ENCODE results near the gene CD70. TPM values are rescaled to one million over a fixed set of nuclear protein-coding genes. Genes with fewer than 3 reads are reported as not detected.
"Not testable (repeated sequence)": the region's sequence is repeated elsewhere in the genome, so short reads cannot be mapped to it uniquely, and the experiment has no call there.

The CD70 gene
- polyA plus RNA-seq, 3 donors, result 0.22 to 1.0 TPM; not detected in 1

GRCh38 chr19:6579450-6580178, 11.3 kb downstream of the CD70 start:
- no peak overlapping the region for H3K27ac ChIP-seq (ENCODE audit: low read depth, low read length)
- 78 to 84% (median 79%) methylated on average over 7 of the region's 7 CpGs for WGBS, 3 donors

- H3K27ac ChIP-seq (ENCODE audit: low read depth, low read length), result no peak overlapping the region
- 64 to 79% (median 65%) methylated on average over 5 of the region's 5 CpGs for WGBS, 3 donors
Observed at GRCh38 chr19:6577476-6578125, 13.3 kb downstream of the CD70 start.

- 59 to 75% (median 60%) methylated on average over 5 of the region's 5 CpGs for WGBS, 3 donors
- no peak overlapping the region for H3K27ac ChIP-seq (ENCODE audit: low read depth, low read length)
Observed at GRCh38 chr19:6576869-6577475, 14.0 kb downstream of the CD70 start.

- 26 to 84% (median 66%) methylated on average over 1 of the region's 1 CpG for WGBS, 3 donors
- H3K27ac ChIP-seq (ENCODE audit: low read depth, low read length), result no peak overlapping the region
Observed at GRCh38 chr19:6573350-6573749, 17.6 kb downstream of the CD70 start.

- no peak overlapping the region for H3K27ac ChIP-seq (ENCODE audit: low read depth, low read length)
- 44 to 55% (median 53%) methylated on average over 4 of the region's 4 CpGs for WGBS, 3 donors
Observed at GRCh38 chr19:6572217-6572616, 18.7 kb downstream of the CD70 start.

- no peak overlapping the region for H3K27ac ChIP-seq (ENCODE audit: low read depth, low read length)
Observed at GRCh38 chr19:6571167-6571566, 19.8 kb downstream of the CD70 start.

- WGBS, 3 donors, result 43 to 81% (median 60%) methylated on average over 3 of the region's 3 CpGs
- no peak overlapping the region for H3K27ac ChIP-seq (ENCODE audit: low read depth, low read length)
Observed at GRCh38 chr19:6570764-6571163, 20.2 kb downstream of the CD70 start.

GRCh38 chr19:6568816-6569215, 22.1 kb downstream of the CD70 start:
- 42 to 65% (median 46%) methylated on average over 3 of the region's 3 CpGs for WGBS, 3 donors
- no peak overlapping the region for H3K27ac ChIP-seq (ENCODE audit: low read depth, low read length)

- 51 to 67% (median 53%) methylated on average over 8 of the region's 8 CpGs for WGBS, 3 donors
- no peak overlapping the region for H3K27ac ChIP-seq (ENCODE audit: low read depth, low read length)
Observed at GRCh38 chr19:6568010-6568526, 22.9 kb downstream of the CD70 start.

GRCh38 chr19:6566727-6567126, 24.2 kb downstream of the CD70 start:
- H3K27ac ChIP-seq (ENCODE audit: low read depth, low read length), result not testable (repeated sequence)
- WGBS, 3 donors, result 46 to 78% (median 74%) methylated on average over 3 of the region's 3 CpGs

GRCh38 chr19:6564393-6564792, 26.6 kb downstream of the CD70 start:
- WGBS, 3 donors, result 68 to 80% (median 73%) methylated on average over 2 of the region's 2 CpGs
- no peak overlapping the region for H3K27ac ChIP-seq (ENCODE audit: low read depth, low read length)

- 49 to 64% (median 56%) methylated on average over 1 of the region's 1 CpG for WGBS, 3 donors
- not testable (repeated sequence) for H3K27ac ChIP-seq (ENCODE audit: low read depth, low read length)
Observed at GRCh38 chr19:6562437-6562836, 28.5 kb downstream of the CD70 start.

- no peak overlapping the region for H3K27ac ChIP-seq (ENCODE audit: low read depth, low read length)
- WGBS, 3 donors, result 43 to 69% (median 47%) methylated on average over 11 of the region's 11 CpGs
Observed at GRCh38 chr19:6556480-6557195, 34.3 kb downstream of the CD70 start.

- WGBS, 3 donors, result 81 to 89% (median 83%) methylated on average over 2 of the region's 2 CpGs
- no peak overlapping the region for H3K27ac ChIP-seq (ENCODE audit: low read depth, low read length)
Observed at GRCh38 chr19:6556043-6556449, 34.9 kb downstream of the CD70 start.

- WGBS, 3 donors, result 33 to 39% (median 34%) methylated on average over 22 to 28 of the region's 28 CpGs
- no peak overlapping the region for H3K27ac ChIP-seq (ENCODE audit: low read depth, low read length)
Observed at GRCh38 chr19:6551607-6552450, 39.1 kb downstream of the CD70 start.

- H3K27ac ChIP-seq (ENCODE audit: low read depth, low read length), result no peak overlapping the region
- WGBS, 3 donors, result 72 to 92% (median 92%) methylated on average over 3 of the region's 3 CpGs
Observed at GRCh38 chr19:6551091-6551490, 39.9 kb downstream of the CD70 start.

GRCh38 chr19:6550679-6551078, 40.3 kb downstream of the CD70 start:
- not testable (repeated sequence) for H3K27ac ChIP-seq (ENCODE audit: low read depth, low read length)
- WGBS, 3 donors, result 67 to 73% (median 72%) methylated on average over 6 of the region's 6 CpGs

- no peak overlapping the region for H3K27ac ChIP-seq (ENCODE audit: low read depth, low read length)
- WGBS, 3 donors, result 63 to 77% (median 66%) methylated on average over 11 of the region's 11 CpGs
Observed at GRCh38 chr19:6543866-6544347, 47.0 kb downstream of the CD70 start.
